ENCODE measurements around the gene PDE6A. TPM values are rescaled to one million over a fixed set of nuclear protein-coding genes. Genes with fewer than 3 reads are reported as not detected.
"Not testable (repeated sequence)": the region's sequence is repeated elsewhere in the genome, so short reads cannot be mapped to it uniquely, and the experiment has no call there.

The PDE6A gene
- total and polyA plus RNA-seq, 7 experiments from 2014 or later: 0.11 TPM; not detected in 6

DNA sequence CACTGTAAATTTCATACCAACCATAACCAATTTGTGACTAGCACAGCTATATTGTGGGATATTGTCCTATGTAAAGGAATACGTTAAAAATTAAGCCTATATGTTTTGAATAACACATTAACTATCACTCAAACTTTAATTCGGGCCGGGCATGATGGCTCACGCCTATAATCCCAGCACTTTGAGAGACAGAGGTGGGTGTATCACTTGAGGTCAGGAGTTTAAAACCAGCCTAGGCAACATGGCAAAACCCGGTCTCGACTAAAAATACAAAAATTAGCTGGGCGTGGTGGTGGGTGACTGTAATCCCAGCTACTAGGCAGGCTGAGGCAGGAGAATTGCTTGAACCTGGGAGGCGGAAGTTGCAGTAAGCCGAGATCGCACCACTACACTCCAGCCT is 62.0 kb downstream of the PDE6A start:
- H3K9me3 ChIP-seq (ENCODE audit: control insufficient read depth in 2 of 3, low read length in 3 of 3); H3K4me1 ChIP-seq (ENCODE audit: control insufficient read depth in 2 of 2, insufficient read depth in 2 of 2, low read length in 2 of 2); H3K4me3 Mint-ChIP-seq; H3K27ac Mint-ChIP-seq; H3K27ac ChIP-seq (ENCODE audit: low read depth, low read length); intact Hi-C loops (cut with micrococcal nuclease); DNase-seq; H3K4me1 Mint-ChIP-seq; H3K27me3 ChIP-seq (ENCODE audit: control insufficient read depth in 2 of 2, insufficient read depth in 2 of 2, low read length in 2 of 2); ATAC-seq; H3K36me3 ChIP-seq (ENCODE audit: control insufficient read depth in 2 of 3, insufficient read depth in 3 of 3, low read length in 3 of 3); H3K36me3 Mint-ChIP-seq; H3K4me3 ChIP-seq (ENCODE audit: low read length); CTCF ChIA-PET; H3K9me3 Mint-ChIP-seq: not testable (repeated sequence)
- H3K27me3 Mint-ChIP-seq: peaks cover 5 to 15% (median 12%) of the 10 kb centered on the region in 5 donors
- POLR2A ChIA-PET: interaction anchor here (0.7 kb wide), 1 partner anchor 266 kb away, joined by 3 read pairs; no protein-coding TSS in a partner anchor

DNA sequence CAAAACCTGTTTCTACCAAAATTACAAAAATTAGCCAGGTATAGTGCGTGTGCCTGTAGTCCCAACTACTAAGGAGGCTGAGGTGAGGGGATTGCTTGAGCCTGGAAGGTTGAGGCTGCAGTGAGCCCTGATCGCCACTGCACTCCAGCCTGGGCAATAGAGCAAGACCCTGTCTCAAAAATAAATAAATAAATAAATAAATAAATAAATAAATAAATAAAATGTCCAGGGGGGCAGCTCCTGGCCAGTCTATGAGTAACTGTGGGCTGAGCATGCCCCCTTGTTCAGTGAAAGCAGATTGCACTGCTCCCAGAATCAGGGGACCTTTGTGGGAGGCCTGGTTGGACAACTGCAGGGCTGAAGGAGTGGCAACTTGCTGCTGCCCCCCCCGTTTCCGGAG is 62.7 kb downstream of the PDE6A start:
- no peaks in the 10 kb centered on the region for H3K4me1 ChIP-seq (ENCODE audit: control insufficient read depth in 2 of 2, insufficient read depth in 2 of 2, low read length in 2 of 2)
- ChIA-PET POLR2A (no interaction called here), CTCF (no interaction called here)
- peaks cover 5 to 14% (median 9%) of the 10 kb centered on the region in 5 donors for H3K27me3 Mint-ChIP-seq
- H3K4me3 Mint-ChIP-seq: no peak overlapping the region
- intact Hi-C loops (cut with micrococcal nuclease): no loop called here
- no peak overlapping the region for H3K27ac Mint-ChIP-seq
- peaks cover 0 to 6% (median 0%) of the 10 kb centered on the region in 11 donors for H3K9me3 Mint-ChIP-seq
- no peaks in the 10 kb centered on the region for H3K36me3 ChIP-seq (ENCODE audit: control insufficient read depth in 2 of 3, insufficient read depth in 3 of 3, low read length in 3 of 3)
- H3K36me3 Mint-ChIP-seq: no peaks in the 10 kb centered on the region
- no peak for DNase-seq
- no peaks in the 10 kb centered on the region for H3K27me3 ChIP-seq (ENCODE audit: control insufficient read depth in 2 of 2, insufficient read depth in 2 of 2, low read length in 2 of 2)
- ATAC-seq: no peak
- H3K9me3 ChIP-seq (ENCODE audit: control insufficient read depth in 2 of 3, low read length in 3 of 3): no peaks in the 10 kb centered on the region
- H3K27ac ChIP-seq (ENCODE audit: low read depth, low read length): no peak overlapping the region
- no peak overlapping the region for H3K4me3 ChIP-seq (ENCODE audit: low read length)
- H3K4me1 Mint-ChIP-seq: no peaks in the 10 kb centered on the region

GRCh38 chr5:149881069-149881622 is 63.4 kb downstream of the PDE6A start:
- H3K9me3 Mint-ChIP-seq: peaks cover 0 to 6% (median 0%) of the 10 kb centered on the region in 11 donors
- ChIA-PET POLR2A (no interaction called here), CTCF (no interaction called here)

DNA sequence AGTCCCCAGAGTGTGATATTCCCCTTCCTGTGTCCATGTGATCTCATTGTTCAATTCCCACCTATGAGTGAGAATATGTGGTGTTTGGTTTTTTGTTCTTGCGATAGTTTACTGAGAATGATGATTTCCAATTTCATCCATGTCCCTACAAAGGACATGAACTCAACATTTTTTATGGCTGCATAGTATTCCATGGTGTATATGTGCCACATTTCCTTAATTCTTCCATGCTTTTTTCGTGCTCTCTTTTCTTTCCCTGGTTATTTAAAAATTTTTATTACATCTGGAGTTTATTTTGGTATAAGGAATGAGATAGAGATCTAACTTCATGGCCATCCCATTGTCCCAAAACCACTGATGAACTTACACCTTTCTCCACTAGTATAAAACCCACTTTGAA is 65.0 kb downstream of the PDE6A start:
- H3K27me3 ChIP-seq (ENCODE audit: control insufficient read depth in 2 of 2, insufficient read depth in 2 of 2, low read length in 2 of 2); H3K4me1 ChIP-seq (ENCODE audit: control insufficient read depth in 2 of 2, insufficient read depth in 2 of 2, low read length in 2 of 2); H3K36me3 ChIP-seq (ENCODE audit: control insufficient read depth in 2 of 3, insufficient read depth in 3 of 3, low read length in 3 of 3); H3K27ac ChIP-seq (ENCODE audit: low read depth, low read length); H3K4me3 Mint-ChIP-seq; ATAC-seq; H3K4me3 ChIP-seq (ENCODE audit: low read length); DNase-seq; H3K9me3 Mint-ChIP-seq; H3K27ac Mint-ChIP-seq; CTCF ChIA-PET; H3K4me1 Mint-ChIP-seq; H3K36me3 Mint-ChIP-seq; H3K9me3 ChIP-seq (ENCODE audit: control insufficient read depth in 2 of 3, low read length in 3 of 3); POLR2A ChIA-PET; intact Hi-C loops (cut with micrococcal nuclease): not testable (repeated sequence)
- peaks cover 5 to 14% (median 7%) of the 10 kb centered on the region in 5 donors for H3K27me3 Mint-ChIP-seq

More at GRCh38 chr5:149881069-149881622, 63.4 kb downstream of the PDE6A start:
- Mint-ChIP-seq H3K4me3 (no peak overlapping the region), H3K4me1 (no peaks in the 10 kb centered on the region), H3K27ac (no peak overlapping the region), H3K27me3 (peaks cover 5 to 15% (median 9%) of the 10 kb centered on the region in 5 donors), H3K36me3 (no peaks in the 10 kb centered on the region)
- no peaks in the 10 kb centered on the region for H3K36me3 ChIP-seq (ENCODE audit: control insufficient read depth in 2 of 3, insufficient read depth in 3 of 3, low read length in 3 of 3)
- no peak overlapping the region for H3K27ac ChIP-seq (ENCODE audit: low read depth, low read length)
- DNase-seq: no peak
- no peaks in the 10 kb centered on the region for H3K27me3 ChIP-seq (ENCODE audit: control insufficient read depth in 2 of 2, insufficient read depth in 2 of 2, low read length in 2 of 2)
- intact Hi-C loops (cut with micrococcal nuclease): no loop called here
- no peak overlapping the region for H3K4me3 ChIP-seq (ENCODE audit: low read length)
- no peak for ATAC-seq
- H3K4me1 ChIP-seq (ENCODE audit: control insufficient read depth in 2 of 2, insufficient read depth in 2 of 2, low read length in 2 of 2): no peaks in the 10 kb centered on the region
- H3K9me3 ChIP-seq (ENCODE audit: control insufficient read depth in 2 of 3, low read length in 3 of 3): no peaks in the 10 kb centered on the region

- no peaks in the 10 kb centered on the region for H3K36me3 ChIP-seq (ENCODE audit: control insufficient read depth in 2 of 3, insufficient read depth in 3 of 3, low read length in 3 of 3)
- no peaks in the 10 kb centered on the region for H3K4me1 ChIP-seq (ENCODE audit: control insufficient read depth in 2 of 2, insufficient read depth in 2 of 2, low read length in 2 of 2)
- H3K9me3 ChIP-seq (ENCODE audit: control insufficient read depth in 2 of 3, low read length in 3 of 3): no peaks in the 10 kb centered on the region
- Mint-ChIP-seq H3K4me1 (no peaks in the 10 kb centered on the region), H3K4me3 (no peak overlapping the region), H3K9me3 (peaks cover 0 to 6% (median 0%) of the 10 kb centered on the region in 11 donors), H3K27ac (no peak overlapping the region), H3K36me3 (no peaks in the 10 kb centered on the region), H3K27me3 (peaks cover 5 to 14% (median 7%) of the 10 kb centered on the region in 5 donors)
- POLR2A ChIA-PET: no interaction called here
- CTCF ChIA-PET: no interaction called here
- no peaks in the 10 kb centered on the region for H3K27me3 ChIP-seq (ENCODE audit: control insufficient read depth in 2 of 2, insufficient read depth in 2 of 2, low read length in 2 of 2)
- ATAC-seq: no peak
- no peak for DNase-seq
- intact Hi-C loops (cut with micrococcal nuclease): no loop called here
- H3K27ac ChIP-seq (ENCODE audit: low read depth, low read length): no peak overlapping the region
- H3K4me3 ChIP-seq (ENCODE audit: low read length): no peak overlapping the region
These were observed 66.2 kb downstream of the PDE6A start for GRCh38 chr5:149878371-149878770.

DNA sequence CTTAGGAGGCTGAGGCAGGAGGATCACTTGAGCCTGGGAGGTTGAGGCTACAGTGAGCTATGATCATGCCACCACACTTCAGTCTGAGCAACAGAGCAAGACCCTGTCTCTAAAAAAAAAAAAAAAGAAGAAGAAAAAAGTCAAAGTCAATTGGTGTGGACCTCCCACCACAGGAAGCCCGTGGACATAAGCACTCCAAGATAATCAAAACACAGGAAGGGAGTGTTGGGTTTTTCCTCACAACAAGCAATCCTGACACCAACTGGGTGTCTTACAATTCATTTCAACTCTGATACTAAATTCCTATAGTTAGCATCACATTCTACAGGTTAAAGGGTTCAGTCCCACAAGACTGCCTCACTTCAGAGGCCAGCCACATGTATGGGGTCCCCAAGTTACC is 70.7 kb downstream of the PDE6A start:
- Mint-ChIP-seq H3K4me1 (no peaks in the 10 kb centered on the region), H3K27ac (no peak overlapping the region), H3K27me3 (peaks cover 0 to 6% (median 0%) of the 10 kb centered on the region in 5 donors), H3K9me3 (no peaks in the 10 kb centered on the region), H3K4me3 (no peak overlapping the region), H3K36me3 (no peaks in the 10 kb centered on the region)
- CTCF ChIA-PET: no interaction called here
- ATAC-seq (no peak), DNase-seq (no peak)
- Histone ChIP-seq H3K9me3 (ENCODE audit: control insufficient read depth in 2 of 3, low read length in 3 of 3) (no peaks in the 10 kb centered on the region), H3K4me3 (ENCODE audit: low read length) (no peak overlapping the region), H3K27ac (ENCODE audit: low read depth, low read length) (no peak overlapping the region), H3K4me1 (ENCODE audit: control insufficient read depth in 2 of 2, insufficient read depth in 2 of 2, low read length in 2 of 2) (no peaks in the 10 kb centered on the region), H3K27me3 (ENCODE audit: control insufficient read depth in 2 of 2, insufficient read depth in 2 of 2, low read length in 2 of 2) (no peaks in the 10 kb centered on the region), H3K36me3 (ENCODE audit: control insufficient read depth in 2 of 3, insufficient read depth in 3 of 3, low read length in 3 of 3) (no peaks in the 10 kb centered on the region)
- intact Hi-C loops (cut with micrococcal nuclease): no loop called here
- POLR2A ChIA-PET: no interaction called here

GRCh38 chr5:149872351-149873040 is 72.1 kb downstream of the PDE6A start:
- no peak for ATAC-seq
- no peak overlapping the region for H3K27ac Mint-ChIP-seq

More at GRCh38 chr5:149872351-149873040, 72.1 kb downstream of the PDE6A start:
- Mint-ChIP-seq H3K36me3 (no peaks in the 10 kb centered on the region), H3K27me3 (peaks cover 0 to 6% (median 0%) of the 10 kb centered on the region in 5 donors), H3K9me3 (no peaks in the 10 kb centered on the region), H3K4me3 (no peak overlapping the region), H3K4me1 (no peaks in the 10 kb centered on the region)
- Histone ChIP-seq H3K36me3 (ENCODE audit: control insufficient read depth in 2 of 3, insufficient read depth in 3 of 3, low read length in 3 of 3) (no peaks in the 10 kb centered on the region), H3K9me3 (ENCODE audit: control insufficient read depth in 2 of 3, low read length in 3 of 3) (no peaks in the 10 kb centered on the region), H3K4me1 (ENCODE audit: control insufficient read depth in 2 of 2, insufficient read depth in 2 of 2, low read length in 2 of 2) (no peaks in the 10 kb centered on the region), H3K27ac (ENCODE audit: low read depth, low read length) (no peak overlapping the region), H3K4me3 (ENCODE audit: low read length) (no peak overlapping the region), H3K27me3 (ENCODE audit: control insufficient read depth in 2 of 2, insufficient read depth in 2 of 2, low read length in 2 of 2) (no peaks in the 10 kb centered on the region)
- POLR2A ChIA-PET: no interaction called here
- DNase-seq: no peak
- intact Hi-C loops (cut with micrococcal nuclease): no loop called here
- CTCF ChIA-PET: interaction anchor here (0.7 kb wide), 1 partner anchor 29 kb away, joined by 6 read pairs; no protein-coding TSS in a partner anchor
